HG03354 (cell line): Measurements from ENCODE around the gene IGHMBP2.

Experiments
- ATAC-seq: cut with Tn5 transposase; IDR thresholded peaks from one replicate; pipeline ENCODE4 v1.9.1; 2021; ENCODE audit warnings: mild to moderate bottlenecking; ENCODE audit not compliant: unreplicated experiment, poor library complexity, severe bottlenecking

Gene IGHMBP2

DNA sequence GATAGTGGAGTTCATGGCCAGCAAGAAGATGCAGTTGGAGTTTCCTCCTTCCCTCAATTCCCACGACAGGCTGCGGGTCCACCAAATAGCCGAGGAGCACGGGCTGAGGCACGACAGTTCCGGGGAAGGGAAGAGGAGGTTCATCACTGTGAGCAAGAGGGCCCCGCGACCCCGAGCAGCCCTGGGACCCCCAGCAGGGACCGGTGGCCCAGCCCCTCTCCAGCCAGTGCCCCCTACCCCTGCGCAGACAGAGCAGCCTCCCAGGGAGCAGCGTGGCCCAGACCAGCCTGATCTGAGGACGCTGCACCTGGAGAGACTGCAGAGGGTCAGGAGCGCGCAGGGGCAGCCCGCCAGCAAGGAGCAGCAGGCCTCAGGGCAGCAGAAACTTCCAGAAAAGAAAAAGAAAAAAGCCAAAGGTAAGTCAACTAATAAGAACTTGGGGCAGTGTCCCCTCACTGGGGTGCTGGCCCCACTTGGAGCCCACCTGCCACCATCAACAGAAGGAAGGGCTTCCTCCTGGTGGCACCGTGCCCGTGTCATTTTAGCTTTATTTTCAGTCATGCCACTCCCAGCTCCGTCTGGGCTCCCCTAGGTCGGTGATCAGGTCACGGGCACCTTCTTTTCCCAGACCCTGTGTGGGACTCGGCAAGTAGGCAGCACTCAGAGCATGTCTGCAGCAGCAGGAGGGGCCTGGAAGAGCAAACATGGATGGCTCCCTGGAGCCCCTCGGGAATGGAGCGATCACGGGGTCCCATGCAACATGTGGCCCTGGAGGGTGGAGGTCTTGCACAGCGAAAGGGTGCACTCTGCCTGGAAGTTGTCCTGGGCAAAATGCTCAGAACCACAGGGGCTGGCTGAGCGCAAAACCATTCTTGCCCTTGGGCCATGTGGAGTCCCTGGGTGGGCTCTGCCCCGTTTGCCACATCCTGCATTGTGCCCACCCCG, 33.3 kb downstream of the IGHMBP2 start:
- ATAC-seq: no peak

DNA sequence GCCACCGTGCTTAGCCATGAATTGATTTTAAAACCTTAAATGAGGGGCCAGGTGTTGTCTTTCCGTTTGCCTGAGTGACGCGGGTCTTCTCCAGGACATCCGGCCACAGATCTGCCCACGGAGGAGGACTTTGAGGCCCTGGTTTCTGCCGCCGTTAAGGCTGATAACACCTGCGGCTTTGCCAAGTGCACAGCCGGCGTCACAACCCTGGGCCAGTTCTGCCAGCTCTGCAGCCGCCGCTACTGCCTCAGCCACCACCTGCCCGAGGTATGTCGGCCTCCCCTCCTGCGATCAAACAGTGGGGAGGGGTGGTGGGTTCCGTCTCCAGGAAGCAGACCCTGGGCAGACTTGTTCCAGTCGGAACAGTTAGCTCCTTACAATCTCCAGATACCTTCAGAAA, 34.4 kb downstream of the IGHMBP2 start:
- ATAC-seq: no peak

DNA sequence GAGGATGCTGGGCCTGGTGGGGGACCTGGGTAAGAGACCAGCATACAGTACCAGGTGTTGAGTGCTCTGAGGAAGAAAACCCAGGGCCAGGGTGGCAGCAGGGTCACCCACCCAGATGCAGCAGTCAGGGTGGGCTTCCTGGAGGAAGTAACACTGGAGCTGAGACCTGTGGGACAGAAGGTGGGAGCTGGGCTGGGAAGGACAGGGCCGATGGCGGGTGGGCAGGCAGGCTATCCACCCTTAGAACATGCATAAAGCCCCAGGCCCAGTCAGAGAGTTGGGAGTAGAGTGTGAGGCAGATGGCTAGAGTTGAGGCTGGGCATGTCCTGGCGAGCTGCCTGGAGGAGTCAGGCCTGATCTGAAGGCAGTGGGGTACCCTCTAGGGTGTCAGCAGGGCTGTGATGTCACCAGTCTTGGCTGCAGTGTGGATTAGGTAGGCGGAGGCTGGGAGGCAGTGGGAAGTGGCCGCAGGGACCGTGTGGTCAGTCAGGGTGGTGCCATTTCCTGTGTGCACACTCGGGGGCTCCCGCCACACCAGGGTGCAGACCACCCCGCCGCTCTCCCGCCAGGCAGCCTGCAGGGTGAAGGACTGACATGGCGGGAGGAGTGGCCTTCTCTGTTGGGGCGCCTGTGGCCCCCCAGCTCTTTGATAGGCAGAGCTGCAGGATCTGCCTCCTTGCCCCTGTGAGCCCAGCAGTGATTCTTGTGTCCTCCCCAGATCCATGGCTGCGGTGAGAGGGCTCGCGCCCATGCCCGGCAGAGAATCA, 35.3 kb downstream of the IGHMBP2 start:
- ATAC-seq: no peak

DNA sequence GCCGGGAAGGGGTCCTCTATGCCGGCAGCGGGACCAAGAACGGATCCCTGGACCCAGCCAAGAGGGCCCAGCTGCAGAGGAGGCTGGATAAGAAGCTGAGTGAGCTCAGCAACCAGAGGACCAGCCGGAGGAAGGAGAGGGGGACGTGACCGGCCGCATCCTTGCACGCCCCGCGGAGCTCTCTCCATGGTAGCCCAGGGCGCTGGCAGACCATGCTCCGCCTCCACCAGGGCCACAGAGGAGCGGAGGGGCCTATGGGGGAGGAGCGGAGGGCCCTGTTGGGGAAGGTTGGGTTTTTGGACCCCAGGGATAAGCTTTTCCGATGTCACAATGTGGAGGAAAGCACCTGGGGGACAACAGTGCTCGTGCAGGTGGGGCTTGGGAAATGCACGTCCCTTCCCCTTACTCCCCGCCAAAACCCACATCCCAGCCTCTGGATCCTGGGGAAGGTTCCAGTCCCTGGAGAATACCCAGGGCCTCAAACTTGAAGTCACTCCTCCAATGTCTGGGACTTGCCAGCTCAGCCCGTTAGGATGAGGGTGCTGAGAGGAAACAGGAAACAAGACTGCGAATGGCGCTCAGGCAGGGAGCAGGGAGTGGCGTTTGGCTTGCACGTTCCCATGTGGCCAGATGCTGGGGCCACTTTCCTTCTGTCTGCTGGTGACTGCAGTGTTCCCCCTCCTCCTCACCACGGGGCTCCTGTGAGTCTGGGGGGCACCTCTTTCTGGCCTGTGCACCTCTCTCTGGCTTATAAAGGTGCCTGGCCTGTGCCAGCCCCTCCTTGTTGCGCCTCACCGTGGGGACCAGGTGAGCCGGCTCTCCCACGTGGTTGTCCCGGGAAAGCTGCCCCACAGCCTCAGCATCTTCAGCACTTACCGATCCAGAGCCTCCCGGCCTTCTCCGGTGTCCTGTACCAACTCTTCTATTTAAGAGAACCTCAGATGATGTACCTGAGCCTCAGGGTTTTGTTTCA, 36.2 kb downstream of the IGHMBP2 start:
- ATAC-seq: no peak

DNA sequence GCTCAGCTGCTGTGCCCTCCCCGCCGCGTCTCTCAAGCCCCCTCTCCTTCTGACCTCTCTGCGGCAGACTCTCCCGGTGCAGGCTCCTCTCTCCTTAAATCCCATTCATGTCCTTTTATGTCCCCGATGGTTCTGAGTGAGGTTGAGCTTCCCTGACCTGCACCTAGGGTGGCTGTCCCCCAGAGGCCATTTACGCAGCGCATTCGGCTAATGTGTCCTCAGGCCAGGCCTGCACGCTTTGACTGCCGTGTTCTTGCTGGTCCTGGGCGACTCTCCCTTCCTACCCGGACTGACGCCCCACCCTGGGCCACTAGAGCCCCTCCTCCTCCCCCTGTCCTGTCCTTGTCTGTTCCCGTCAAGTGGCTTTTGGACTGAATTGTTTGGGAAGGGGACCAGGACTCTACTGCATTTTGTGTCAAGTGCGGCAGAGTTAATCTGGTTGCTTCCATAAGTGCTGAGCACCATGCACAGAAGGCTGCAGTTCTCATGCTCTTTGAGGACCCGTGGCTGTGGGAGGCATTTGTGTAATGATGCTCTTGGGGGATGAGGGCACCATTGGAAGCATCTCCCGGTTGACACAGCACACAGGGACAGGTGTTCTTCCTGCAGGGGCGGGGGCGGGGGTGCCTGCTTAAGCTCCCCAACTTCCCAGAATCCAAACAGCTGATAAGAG, 37.1 kb downstream of the IGHMBP2 start:
- no peak for ATAC-seq

DNA sequence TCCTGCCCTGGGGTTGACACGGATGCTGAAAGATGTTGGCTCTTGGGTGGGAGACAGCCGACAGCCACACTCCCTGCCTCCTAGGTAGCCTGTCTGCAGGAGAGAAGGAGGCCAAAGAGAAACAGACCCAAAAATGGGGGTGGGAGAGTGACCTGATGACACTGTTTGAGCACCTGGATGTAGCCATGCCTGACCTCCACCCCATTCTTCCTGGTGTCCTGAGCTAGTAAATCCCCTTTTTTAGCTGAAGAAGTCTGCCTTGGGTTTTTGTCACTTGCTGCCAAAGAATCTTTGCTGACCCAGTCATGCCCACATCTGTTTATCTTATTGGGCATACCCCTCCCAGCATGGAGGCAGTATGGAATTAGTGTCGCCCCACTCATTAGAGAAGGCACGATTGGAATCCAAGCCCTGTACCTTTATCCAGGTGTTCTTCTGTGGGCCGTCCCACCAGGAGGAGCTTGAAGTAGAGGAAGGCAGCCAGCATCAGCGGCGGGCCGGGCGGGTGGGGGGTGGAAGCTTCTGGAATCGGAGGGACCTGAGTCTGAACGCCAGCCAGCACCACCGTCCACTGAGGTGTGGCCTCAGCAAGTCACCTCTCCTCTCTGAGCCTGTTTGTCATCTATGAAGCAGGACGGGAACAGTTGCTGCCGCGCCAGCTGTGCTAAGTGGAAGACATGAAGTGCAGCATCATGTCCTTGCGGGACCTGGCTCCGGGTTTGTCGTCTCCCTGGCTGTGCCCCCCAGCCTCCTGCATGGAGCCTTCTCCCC, 37.8 kb downstream of the IGHMBP2 start:
- ATAC-seq: no peak

DNA sequence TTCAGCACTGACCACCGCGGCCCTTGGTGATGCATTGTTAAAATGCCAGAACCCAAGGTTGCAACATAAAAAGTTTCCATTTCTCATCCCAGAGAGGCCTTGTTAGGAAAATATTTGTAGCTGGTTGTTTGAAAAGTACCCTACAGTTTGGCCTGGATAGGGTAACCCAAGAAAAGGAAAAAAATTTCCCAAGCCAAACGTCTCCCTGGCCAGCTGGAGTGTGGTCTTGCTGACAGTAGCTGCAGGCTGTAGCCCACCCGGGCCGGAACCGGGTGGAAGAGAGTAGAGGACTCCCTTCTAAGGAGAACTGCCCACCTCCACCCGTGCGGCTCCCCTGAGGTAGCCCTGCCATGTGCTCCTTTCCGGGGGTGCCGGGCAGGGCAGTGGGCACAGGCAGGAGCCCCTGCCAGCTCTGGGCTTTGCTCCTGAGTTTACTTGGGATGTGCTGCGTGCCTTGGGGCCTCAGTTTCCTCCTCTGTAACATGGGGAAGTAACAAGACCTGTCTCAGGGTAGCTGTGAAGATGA, 38.5 kb downstream of the IGHMBP2 start:
- ATAC-seq: no peak

DNA sequence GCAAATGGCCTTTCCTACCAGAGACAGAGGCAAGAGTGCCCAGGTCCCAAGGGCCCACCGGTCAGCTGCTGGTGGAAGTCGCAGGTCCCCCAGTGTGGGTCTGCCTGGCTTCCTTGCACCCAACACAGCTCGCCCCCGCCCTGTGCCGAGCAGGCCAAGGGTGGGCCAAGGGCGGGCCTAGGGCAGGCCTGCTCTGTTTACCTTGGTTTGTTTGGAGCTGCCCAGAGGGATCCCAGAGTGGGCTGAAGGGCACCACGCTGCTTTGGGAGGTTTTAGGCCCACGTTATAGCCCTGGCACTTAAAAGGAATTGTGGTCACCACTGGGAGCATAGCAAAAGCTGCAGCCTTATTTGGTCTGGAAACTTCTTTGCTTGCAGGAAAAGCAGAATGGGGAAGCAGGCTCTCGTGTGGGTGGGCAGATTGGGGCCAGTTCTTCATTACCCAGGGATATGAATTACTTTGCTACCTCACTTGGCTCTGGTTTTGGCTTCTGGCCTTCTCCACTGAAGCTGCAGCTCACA, 39.1 kb downstream of the IGHMBP2 start:
- ATAC-seq: no peak

DNA sequence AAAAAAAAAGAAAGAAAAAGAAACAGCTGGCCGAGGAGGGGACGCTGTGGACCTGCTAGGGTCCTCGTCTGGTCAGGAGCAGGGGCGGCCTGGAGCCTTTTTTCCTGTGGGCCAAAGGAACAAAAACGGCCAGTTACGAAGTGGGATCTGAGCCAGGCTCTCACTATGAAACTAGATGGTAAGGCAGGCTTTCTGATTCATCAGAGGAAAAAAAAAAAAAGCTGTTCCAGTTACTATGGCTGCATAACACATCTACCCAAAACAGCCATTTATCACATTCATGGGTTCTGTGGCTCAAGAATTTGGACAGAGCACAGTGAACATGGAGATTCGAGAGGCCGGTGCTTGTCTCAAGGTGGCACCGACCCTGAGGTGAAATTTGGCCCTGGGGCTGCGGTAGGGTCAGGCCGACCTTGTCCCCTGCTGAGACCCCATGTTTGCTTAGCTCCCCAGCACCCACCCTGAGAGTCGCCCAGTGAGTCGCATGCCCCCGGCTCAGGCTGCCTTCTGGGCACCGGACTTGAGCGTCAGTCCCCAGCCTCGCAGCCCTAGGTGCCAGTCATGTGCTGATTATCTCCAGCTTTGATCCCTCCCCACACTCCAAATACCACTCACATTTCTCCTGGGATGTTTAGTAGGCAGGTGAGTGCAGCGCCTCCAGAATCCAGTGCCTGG, 42.9 kb downstream of the IGHMBP2 start:
- ATAC-seq: no peak

DNA sequence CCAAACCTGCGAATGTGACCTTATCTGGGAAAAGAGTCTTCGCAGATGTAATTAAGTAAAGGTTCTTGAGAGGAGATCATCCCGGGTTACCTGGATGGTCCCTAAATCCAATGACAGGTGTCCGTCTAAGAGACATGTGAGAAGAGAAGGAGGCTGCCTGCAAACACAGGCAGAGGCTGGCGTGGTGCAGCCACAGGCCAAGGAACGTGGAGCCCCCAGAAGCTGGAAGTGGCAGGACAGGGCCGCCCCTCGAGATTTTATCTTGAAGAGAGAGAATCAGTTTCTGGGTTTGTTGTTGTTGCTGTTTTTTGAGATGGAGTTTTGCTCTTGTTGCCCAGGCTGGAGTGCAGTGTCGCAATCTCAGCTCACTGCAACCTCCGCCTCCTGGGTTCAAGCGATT, 43.5 kb downstream of the IGHMBP2 start:
- no peak for ATAC-seq

DNA sequence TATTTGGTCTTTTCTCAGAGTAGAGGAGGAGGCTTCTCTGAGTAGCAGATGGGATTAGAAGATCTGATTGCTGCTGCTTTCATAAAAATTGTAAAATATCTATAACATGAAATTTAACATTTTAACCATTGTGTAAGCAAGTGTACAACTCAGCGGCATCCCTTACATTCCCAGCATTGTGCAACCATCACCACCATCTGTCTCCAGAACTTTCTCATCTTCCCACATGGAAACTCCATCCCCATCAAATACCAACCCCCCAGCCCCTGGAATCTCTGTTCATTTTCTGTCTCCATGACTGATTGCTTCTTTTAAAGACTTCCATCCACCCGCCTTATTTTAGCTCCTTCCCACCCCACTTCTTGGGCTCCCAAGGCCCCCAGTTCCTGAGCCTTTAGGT, 44.8 kb downstream of the IGHMBP2 start:
- no peak for ATAC-seq

DNA sequence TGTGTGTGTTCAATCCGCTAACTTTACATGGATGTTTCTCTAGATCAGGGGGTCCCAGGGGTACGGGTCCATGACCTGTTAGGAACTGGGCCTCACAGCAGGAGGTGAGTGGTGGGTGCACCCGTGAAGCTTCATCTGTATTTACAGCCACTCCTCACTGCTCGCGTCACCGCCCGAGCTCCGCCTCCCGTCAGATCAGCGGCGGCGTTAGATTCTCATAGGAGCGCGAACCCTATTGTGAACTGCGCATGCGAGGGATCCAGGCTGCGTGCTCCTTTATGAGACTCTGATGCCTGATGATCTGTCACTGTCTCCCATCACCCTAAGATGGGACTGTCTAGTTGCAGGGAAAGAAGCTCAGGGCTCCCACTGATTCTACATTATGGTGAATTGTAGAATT, 45.2 kb downstream of the IGHMBP2 start:
- ATAC-seq: no peak

DNA sequence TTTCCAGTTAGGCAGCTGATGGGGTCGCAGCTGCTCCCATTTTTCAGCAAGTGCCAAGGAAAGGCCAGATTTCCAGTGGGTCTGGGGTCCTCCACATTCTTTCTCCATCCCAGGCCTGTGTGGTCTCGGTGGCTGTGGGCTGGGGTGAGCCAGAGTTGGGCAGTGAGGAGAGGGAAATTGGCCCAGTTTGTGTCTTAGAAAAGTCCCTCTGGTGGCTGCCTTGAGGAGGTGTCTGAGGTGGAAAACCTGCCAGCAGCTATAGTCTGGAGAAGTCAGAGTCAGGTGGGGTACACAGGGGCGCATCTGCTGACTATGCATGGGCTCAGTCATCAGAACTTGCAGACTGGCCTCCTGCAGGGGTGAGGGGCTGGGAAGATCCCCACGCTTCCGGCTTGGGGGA, 46.6 kb downstream of the IGHMBP2 start:
- ATAC-seq: no peak

DNA sequence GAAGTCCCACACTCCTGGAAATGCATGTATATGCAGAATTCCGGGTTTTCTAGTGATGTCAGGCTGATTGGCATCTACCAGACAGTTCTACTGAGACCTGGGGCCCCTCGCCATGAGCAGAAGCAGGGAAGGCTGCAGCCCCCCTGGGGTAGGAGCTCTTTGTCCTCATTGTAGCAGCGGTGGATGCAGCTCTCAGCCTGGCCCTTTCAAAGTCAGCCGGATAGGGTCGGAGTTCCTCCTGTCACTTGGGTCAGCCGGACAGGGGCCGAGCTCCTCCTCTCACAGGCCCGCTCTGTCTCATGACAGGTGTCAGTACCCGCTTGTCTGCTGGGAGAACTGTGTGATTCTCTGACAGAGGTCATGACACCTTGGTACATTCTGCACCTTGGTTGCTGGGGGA, 47.1 kb downstream of the IGHMBP2 start:
- no peak for ATAC-seq

DNA sequence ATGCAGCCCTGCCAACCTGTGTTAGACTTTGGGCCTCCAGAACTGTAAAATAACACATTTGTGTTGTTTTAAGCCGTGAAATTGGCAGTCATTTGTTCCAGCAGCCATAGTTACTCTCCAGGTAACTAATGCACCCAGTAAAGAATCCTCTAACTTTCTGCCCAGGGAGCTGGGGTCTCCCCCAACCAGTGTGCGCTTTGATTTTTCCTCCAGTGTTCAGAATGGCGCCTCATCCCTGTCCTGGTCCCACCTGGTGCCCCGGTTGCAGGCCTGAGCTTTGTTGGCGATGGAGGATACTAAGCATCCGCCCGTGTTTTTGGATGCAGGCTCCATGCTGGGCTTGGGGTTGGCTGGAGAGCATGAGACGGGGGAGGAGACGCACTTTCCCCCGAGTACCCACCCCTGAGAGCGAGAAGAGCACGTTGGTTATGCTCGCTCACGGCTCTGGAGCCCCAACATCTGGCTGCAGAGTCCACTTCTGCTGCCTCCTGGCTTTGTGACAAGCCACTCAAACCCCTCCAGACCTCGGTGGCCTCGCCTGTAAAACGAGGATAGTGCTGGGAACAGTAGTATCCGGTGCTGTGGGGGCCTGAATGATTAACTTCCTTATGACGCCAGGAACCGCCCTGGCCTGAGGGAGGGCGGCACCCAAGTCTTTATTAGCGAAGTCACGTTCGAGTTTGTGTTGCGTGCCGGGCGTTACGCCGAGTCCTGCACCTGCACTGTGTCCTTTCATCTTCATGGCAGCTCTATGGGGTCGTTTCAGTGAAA, 51.3 kb downstream of the IGHMBP2 start:
- ATAC-seq: no peak

DNA sequence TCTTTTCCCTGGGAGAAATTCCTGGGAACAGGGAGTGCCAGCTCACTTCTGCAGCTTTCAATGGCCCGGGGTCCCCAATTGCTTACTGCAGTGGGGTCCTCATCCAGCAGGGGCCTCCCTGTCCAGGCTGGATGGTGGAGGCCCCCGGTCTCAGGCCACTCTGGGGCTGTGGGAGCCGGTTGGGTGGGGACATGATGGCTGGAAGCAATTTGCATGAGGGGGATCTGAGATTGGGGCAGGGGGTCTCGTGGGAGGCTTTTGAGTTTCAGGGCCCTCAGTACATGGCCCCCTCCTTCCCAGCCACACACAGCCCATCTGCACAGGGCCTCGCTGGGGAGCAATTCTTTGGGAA, 51.9 kb downstream of the IGHMBP2 start:
- ATAC-seq: no peak

DNA sequence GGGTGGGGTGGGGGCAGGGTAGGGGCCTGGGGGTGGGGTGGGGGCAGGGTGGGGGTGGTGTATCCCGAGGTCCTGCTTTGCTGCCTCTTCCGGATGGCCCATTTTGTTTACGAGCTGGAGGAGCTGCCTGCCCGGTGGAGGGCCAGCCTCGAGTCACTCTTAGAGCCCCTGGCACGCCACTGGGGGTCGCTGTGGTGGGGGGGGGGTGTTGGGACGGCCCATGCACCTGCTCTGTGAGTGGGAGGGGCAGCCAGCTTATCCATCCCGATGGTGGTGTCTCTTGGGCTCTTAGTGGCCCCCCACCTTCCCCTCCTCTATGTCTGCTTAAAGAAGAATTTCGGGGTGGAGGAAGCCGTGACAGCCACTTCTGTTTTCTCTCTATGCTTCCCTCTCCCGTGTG, 52.5 kb downstream of the IGHMBP2 start:
- no peak for ATAC-seq
